Measurements from ENCODE around the gene MRPS10. TPM values are rescaled to one million over a fixed set of nuclear protein-coding genes. Genes with fewer than 3 reads are reported as not detected.

The MRPS10 gene
- total RNA-seq, 4 donors from 2014 or later, result 14.3 to 24.5 (median 23.0) TPM

- H3K4me1 ChIP-seq, result no peaks in the 10 kb centered on the region
- peaks cover 0 to 33% (median 0%) of the 10 kb centered on the region in 3 donors for H3K36me3 ChIP-seq
- no peak for TF ChIP-seq POLR2A (IDR thresholded peaks at IDR 0.05)
- TF ChIP-seq, protein P1, sequence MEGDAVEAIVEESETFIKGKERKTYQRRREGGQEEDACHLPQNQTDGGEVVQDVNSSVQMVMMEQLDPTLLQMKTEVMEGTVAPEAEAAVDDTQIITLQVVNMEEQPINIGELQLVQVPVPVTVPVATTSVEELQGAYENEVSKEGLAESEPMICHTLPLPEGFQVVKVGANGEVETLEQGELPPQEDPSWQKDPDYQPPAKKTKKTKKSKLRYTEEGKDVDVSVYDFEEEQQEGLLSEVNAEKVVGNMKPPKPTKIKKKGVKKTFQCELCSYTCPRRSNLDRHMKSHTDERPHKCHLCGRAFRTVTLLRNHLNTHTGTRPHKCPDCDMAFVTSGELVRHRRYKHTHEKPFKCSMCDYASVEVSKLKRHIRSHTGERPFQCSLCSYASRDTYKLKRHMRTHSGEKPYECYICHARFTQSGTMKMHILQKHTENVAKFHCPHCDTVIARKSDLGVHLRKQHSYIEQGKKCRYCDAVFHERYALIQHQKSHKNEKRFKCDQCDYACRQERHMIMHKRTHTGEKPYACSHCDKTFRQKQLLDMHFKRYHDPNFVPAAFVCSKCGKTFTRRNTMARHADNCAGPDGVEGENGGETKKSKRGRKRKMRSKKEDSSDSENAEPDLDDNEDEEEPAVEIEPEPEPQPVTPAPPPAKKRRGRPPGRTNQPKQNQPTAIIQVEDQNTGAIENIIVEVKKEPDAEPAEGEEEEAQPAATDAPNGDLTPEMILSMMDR (IDR thresholded peaks at IDR 0.05), result no peak
- no peak overlapping the region for H3K27ac ChIP-seq
- no peak overlapping the region for H3K4me3 ChIP-seq
- no peaks in the 10 kb centered on the region for H3K9me3 ChIP-seq
- DNase-seq, result no peak
- H3K27me3 ChIP-seq, result no peaks in the 10 kb centered on the region
These were observed 20.2 kb upstream of the MRPS10 start for GRCh38 chr6:42237857-42238256.

GRCh38 chr6:42236682-42237473 is 19.2 kb upstream of the MRPS10 start:
- H3K4me3 ChIP-seq, result no peak overlapping the region
- no peaks in the 10 kb centered on the region for H3K27me3 ChIP-seq
- no peak overlapping the region for H3K27ac ChIP-seq
- TF ChIP-seq, protein P1 (IDR thresholded peaks at IDR 0.05), result no peak
- no peak for TF ChIP-seq POLR2A (IDR thresholded peaks at IDR 0.05)
- no peaks in the 10 kb centered on the region for H3K9me3 ChIP-seq
- H3K4me1 ChIP-seq, result no peaks in the 10 kb centered on the region
- DNase-seq, result no peak
- peaks cover 0 to 30% (median 0%) of the 10 kb centered on the region in 3 donors for H3K36me3 ChIP-seq

DNA sequence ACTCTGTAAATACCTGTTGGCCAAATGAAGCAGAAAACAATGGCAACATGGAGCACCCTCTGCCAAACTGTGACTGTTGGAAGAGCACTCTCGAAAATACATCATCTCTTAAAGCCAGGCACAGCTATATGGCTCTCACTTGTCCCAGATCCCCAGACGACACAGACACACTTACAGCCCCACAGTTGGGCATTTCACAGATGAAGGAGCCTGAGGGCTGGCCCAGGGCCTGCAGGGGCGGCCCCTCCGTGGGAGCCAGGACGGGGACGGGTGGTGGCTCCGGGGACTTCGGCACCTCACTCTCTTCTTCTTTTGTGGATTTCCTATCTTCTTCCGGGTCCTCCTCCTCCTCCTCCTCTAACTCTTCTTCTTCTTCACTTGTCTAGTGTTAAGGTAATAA is 18.4 kb upstream of the MRPS10 start:
- TF ChIP-seq, protein P1 (IDR thresholded peaks at IDR 0.05), result no peak
- no peak for TF ChIP-seq POLR2A (IDR thresholded peaks at IDR 0.05)
- peaks cover 0 to 21% (median 0%) of the 10 kb centered on the region in 3 donors for H3K36me3 ChIP-seq
- no peaks in the 10 kb centered on the region for H3K9me3 ChIP-seq
- no peak overlapping the region for H3K4me3 ChIP-seq
- DNase-seq, result no peak
- no peaks in the 10 kb centered on the region for H3K27me3 ChIP-seq
- no peak overlapping the region for H3K27ac ChIP-seq
- H3K4me1 ChIP-seq, result no peaks in the 10 kb centered on the region

- H3K36me3 ChIP-seq, result peaks cover 0 to 22% (median 0%) of the 10 kb centered on the region in 3 donors
- TF ChIP-seq POLR2A (IDR thresholded peaks at IDR 0.05), result no peak
- TF ChIP-seq, protein P1 (IDR thresholded peaks at IDR 0.05), result no peak
- no peaks in the 10 kb centered on the region for H3K9me3 ChIP-seq
These were observed 14.4 kb upstream of the MRPS10 start for GRCh38 chr6:42232035-42232434.

DNA sequence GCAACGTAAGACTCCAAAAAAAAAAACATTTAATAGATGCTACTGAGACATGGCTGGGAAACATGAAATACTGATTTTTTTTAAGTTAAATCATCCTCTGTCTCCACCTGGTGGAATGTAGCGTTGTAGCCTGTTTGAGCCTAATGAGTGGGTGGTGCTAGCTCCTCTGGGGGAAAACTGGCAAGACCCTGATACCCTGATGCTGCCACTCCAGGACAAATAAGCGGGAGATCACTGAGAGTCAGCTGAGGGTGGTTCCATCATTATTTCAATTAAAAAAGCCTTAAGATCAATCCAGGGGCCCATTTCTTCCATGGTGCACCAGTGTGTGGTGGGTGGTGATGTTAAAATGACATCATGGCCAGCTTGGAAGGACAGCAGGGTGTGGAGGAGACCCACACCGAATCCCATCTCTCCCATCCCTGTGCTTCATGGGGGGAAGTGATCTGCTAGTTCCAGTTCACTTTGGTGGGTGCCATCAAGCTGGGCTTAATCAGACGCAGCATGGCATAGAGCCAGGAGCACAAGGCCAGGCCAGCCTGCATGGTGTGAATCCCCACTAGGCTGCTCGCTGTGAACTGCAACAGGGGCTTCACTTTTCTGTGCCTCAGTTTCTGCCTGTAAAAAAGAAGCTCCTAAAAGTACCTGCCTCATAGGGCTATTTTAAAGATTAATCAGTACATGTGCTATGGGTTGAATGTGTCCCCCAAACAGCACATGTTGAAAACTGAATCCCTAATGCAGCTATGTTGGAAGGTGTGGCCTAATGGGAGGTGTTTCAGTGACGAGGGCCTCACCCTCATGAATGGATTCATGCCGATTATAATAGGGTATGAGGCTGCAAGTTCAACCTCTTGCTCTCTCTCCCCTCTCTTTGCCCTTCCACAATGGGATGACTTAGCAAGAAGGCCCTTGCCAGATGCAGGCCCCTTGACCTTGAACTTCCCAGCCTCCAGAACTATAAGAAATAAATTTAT is 13.0 kb upstream of the MRPS10 start:
- no peak overlapping the region for H3K27ac ChIP-seq
- no peak overlapping the region for H3K4me3 ChIP-seq
- H3K36me3 ChIP-seq, result peaks cover 0 to 13% (median 0%) of the 10 kb centered on the region in 3 donors
- DNase-seq, result no peak
- peaks cover 0 to 15% (median 3%) of the 10 kb centered on the region in 4 donors for H3K4me1 ChIP-seq
- H3K9me3 ChIP-seq, result no peaks in the 10 kb centered on the region
- H3K27me3 ChIP-seq, result no peaks in the 10 kb centered on the region
- TF ChIP-seq, protein P1 (IDR thresholded peaks at IDR 0.05), result peak in 3 of 6 experiments; percentile 23 to 39 (median 37)
- no peak for TF ChIP-seq POLR2A (IDR thresholded peaks at IDR 0.05)

More at GRCh38 chr6:42232035-42232434, 14.4 kb upstream of the MRPS10 start:
- Histone ChIP-seq H3K27ac (no peak overlapping the region), H3K4me3 (no peak overlapping the region), H3K27me3 (no peaks in the 10 kb centered on the region), H3K4me1 (peaks cover 0 to 4% (median under 1%) of the 10 kb centered on the region in 4 donors)
- DNase-seq, result no peak

All from Peyer's patch (tissue), 4 donors.